Astrocyte (in vitro differentiated cells and primary cell): Measurements from ENCODE around the gene SPSB1.
A peak's percentile ranks its signal among the peaks of the same experiment; 100 is the strongest.

Source experiments
- EZH2 ChIP-seq: IDR thresholded peaks from 2 replicates; pipeline ENCODE4 v1.6.1; 2012; ENCODE audit warnings: mild to moderate bottlenecking, low read length, inconsistent platforms; ENCODE audit not compliant: insufficient read depth
- TF ChIP-seq, protein P1 (sequence below): IDR thresholded peaks from 2 replicates; pipeline ENCODE4 v1.5.1; 2011; ENCODE audit warnings: low read depth, mild to moderate bottlenecking, inconsistent platforms, low read length, moderate library complexity; ENCODE audit not compliant: insufficient read depth

DNA sequence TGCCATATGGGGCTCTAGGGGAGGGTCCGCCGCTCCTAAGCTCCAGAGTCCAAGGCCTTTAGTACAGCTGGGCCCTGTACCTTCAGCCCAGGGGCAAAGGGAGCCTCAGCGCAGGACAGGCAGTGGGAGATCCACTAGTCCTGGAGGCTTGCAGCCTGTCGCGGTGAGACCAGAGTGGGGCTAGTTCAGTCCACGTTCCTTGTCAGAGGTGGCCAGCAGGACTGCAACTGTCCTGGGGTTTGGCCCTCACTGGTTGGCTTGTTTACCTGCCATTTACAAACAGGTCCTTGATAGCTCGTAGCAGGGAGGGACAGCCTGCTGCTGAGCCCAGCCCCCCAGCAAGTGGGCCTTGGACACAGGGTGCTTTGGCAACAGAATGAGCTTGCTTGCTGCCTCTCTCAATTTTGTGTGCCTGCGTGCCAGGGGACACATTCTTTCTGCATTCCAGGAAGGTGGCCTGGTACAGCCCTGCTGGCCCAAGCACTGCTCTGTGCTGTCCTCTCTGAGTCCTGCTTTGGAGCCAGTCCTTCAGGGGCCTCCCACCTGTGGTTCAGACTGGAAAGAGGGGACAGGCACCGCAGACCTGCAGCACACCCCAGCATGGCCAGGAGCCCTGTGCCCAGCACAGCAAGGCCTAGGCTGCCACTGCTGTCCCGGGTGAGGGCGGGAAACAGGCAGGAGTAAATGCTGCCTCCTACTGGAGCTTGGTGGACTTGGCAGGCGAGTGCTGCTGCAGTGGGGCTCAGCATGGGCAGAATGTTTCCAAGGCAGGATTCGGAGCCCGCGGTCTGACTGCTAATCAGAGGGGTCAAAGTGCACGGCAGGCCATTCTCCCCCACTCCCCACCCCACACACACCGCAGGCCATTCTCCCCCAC, 42.9 kb upstream of the SPSB1 start:
- TF ChIP-seq, protein P1, sequence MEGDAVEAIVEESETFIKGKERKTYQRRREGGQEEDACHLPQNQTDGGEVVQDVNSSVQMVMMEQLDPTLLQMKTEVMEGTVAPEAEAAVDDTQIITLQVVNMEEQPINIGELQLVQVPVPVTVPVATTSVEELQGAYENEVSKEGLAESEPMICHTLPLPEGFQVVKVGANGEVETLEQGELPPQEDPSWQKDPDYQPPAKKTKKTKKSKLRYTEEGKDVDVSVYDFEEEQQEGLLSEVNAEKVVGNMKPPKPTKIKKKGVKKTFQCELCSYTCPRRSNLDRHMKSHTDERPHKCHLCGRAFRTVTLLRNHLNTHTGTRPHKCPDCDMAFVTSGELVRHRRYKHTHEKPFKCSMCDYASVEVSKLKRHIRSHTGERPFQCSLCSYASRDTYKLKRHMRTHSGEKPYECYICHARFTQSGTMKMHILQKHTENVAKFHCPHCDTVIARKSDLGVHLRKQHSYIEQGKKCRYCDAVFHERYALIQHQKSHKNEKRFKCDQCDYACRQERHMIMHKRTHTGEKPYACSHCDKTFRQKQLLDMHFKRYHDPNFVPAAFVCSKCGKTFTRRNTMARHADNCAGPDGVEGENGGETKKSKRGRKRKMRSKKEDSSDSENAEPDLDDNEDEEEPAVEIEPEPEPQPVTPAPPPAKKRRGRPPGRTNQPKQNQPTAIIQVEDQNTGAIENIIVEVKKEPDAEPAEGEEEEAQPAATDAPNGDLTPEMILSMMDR = peak; percentile 32
- no peak for TF ChIP-seq EZH2
